Fibroblast of villous mesenchyme (primary cell): ENCODE data around the gene TUBGCP6. TPM values are rescaled to one million over a fixed set of nuclear protein-coding genes. Genes with fewer than 3 reads are reported as not detected.
"Not testable (repeated sequence)": the region's sequence is repeated elsewhere in the genome, so short reads cannot be mapped to it uniquely, and the experiment has no call there.

Experiments
- DNase-seq: peaks from one replicate; pipeline ENCODE4 v3.0.0-alpha.2; 2010; ENCODE audit warnings: low read depth
- H3K4me3 ChIP-seq: 2 replicates; pipeline ENCODE4 v1.5.1; 2011; ENCODE audit warnings: low read depth, mild to moderate bottlenecking, low read length
- total RNA-seq: library from RNA; depleted of rRNA; stranded (reverse); fragments of >200 nt; gene quantifications from 2 replicates; pipeline ENCODE4 v1.2.3, GENCODE V29; 2012
- TF ChIP-seq, protein P1 (sequence below): IDR thresholded peaks from 2 replicates; pipeline ENCODE4 v1.5.1; 2012; ENCODE audit warnings: low read depth, mild to moderate bottlenecking, low read length; ENCODE audit not compliant: insufficient read depth

TUBGCP6 gene
- total RNA-seq, 1 donor: 32.4 TPM

DNA sequence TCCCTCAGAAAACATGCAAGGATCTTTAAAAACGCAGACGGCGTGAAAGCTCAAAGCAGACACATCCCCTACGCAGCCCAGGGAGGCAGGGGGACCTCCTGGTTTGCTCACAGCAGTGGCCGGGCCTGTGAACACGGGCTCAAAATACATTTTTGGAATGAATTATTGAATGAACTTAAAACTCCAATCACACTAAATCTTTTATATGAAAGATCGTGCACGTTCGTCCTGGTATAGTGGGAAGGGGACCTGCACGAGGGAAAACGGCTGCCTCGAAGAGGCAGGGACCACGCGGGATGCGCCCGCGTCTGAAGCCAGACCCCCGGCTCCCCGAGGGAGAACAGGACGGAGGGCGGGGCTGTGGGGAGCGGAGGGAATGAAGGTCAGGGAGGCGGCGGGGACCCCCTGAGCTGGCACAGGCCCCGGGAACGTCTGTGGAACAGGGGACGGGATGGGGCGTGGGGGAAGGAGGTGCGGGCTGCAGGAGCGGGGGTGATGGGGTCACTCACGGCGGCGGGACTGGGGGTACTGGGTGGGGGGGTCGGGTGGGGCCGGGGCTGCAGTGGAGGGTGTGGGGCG lies 75.6 kb downstream of the TUBGCP6 start:
- no peak overlapping the region for H3K4me3 ChIP-seq
- TF ChIP-seq, protein P1, sequence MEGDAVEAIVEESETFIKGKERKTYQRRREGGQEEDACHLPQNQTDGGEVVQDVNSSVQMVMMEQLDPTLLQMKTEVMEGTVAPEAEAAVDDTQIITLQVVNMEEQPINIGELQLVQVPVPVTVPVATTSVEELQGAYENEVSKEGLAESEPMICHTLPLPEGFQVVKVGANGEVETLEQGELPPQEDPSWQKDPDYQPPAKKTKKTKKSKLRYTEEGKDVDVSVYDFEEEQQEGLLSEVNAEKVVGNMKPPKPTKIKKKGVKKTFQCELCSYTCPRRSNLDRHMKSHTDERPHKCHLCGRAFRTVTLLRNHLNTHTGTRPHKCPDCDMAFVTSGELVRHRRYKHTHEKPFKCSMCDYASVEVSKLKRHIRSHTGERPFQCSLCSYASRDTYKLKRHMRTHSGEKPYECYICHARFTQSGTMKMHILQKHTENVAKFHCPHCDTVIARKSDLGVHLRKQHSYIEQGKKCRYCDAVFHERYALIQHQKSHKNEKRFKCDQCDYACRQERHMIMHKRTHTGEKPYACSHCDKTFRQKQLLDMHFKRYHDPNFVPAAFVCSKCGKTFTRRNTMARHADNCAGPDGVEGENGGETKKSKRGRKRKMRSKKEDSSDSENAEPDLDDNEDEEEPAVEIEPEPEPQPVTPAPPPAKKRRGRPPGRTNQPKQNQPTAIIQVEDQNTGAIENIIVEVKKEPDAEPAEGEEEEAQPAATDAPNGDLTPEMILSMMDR: no peak
- DNase-seq: no peak

GRCh38 chr22:50168490-50169180 lies 76.2 kb downstream of the TUBGCP6 start:
- H3K4me3 ChIP-seq, DNase-seq: not testable (repeated sequence)

DNA sequence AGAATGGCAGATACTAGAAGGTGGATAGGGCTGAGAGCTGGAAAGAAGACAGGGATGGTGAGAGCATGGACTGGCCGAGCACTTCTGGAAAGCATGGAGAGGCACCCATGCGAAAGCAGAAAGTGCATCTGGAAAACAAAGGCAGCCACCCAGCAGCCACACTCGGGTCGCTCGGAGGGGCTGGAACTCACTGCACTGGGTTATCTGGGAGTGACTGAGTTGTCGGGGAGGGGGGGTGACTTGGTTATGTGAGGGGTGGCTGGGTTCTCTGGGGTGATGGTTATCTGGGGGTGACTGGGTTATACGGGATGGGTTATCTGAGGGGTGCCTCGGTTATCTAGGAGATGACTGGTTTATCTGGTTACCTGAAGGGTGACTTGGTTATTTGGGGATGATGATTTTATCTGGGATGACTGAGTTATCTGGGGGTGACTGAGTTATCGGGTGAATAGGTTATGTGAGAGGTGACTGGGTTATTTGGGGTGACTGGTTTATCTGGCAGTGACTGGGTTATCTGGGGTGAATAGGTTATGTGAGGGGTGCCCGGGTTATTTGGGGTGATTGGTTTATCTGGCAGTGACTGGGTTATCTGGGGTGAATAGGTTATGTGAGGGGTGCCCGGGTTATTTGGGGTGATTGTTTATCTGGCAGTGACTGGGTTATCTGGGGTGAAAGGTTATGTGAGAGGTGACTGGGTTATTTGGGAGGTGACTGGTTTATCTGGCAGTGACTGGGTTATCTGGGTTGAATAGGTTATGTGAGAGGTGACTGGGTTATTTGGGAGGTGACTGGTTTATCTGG lies 76.9 kb downstream of the TUBGCP6 start:
- no peak for DNase-seq
- H3K4me3 ChIP-seq: no peak overlapping the region
- TF ChIP-seq, protein P1: no peak

Other genes with a start within 250 kb of the TUBGCP6 start
- gene IL17REL, start 232.3 kb downstream of the TUBGCP6 start, total RNA-seq: under 0.01 TPM in 1 of 2 replicates, not detected in the other
- gene TTLL8, start 186.7 kb downstream of the TUBGCP6 start, total RNA-seq: not detected in 2 replicates
- gene MLC1, start 159.6 kb downstream of the TUBGCP6 start, total RNA-seq: under 0.01 TPM in 2 replicates
- 9.7 and 10.8 TPM in 2 replicates for gene MOV10L1, start 155.0 kb downstream of the TUBGCP6 start, total RNA-seq
- gene PANX2, start 74.3 kb downstream of the TUBGCP6 start, total RNA-seq: 0.32 and 0.43 TPM in 2 replicates
- gene TRABD, start 59.1 kb downstream of the TUBGCP6 start, total RNA-seq: 21.6 and 27.4 TPM in 2 replicates
- 18.0 and 20.7 TPM in 2 replicates for gene SELENOO, start 44.0 kb downstream of the TUBGCP6 start, total RNA-seq
- 18.7 and 19.4 TPM in 2 replicates for gene HDAC10, start 6.2 kb upstream of the TUBGCP6 start, total RNA-seq
- gene MAPK12, start 16.7 kb upstream of the TUBGCP6 start, total RNA-seq: 39.3 and 42.7 TPM in 2 replicates
- gene MAPK11, start 25.4 kb upstream of the TUBGCP6 start, total RNA-seq: 6.5 and 6.8 TPM in 2 replicates
- 148 and 168 TPM in 2 replicates for gene PLXNB2, start 62.6 kb upstream of the TUBGCP6 start, total RNA-seq
- gene DENND6B, start 82.0 kb upstream of the TUBGCP6 start, total RNA-seq: 2.3 and 2.6 TPM in 2 replicates
- 54.0 and 62.2 TPM in 2 replicates for gene PPP6R2, start 98.3 kb upstream of the TUBGCP6 start, total RNA-seq
- gene SBF1, start 230.0 kb upstream of the TUBGCP6 start, total RNA-seq: 75.1 and 82.8 TPM in 2 replicates
- 2.6 and 5.8 TPM in 2 replicates for gene ADM2, start 236.5 kb upstream of the TUBGCP6 start, total RNA-seq
- gene MIOX, start 241.8 kb upstream of the TUBGCP6 start, total RNA-seq: 0.32 TPM in 1 of 2 replicates, not detected in the other